GM12878 (cell line): Measurements from ENCODE around the gene FALEC. TPM values are rescaled to one million over a fixed set of nuclear protein-coding genes. Genes with fewer than 3 reads are reported as not detected.

ENCODE experiments used
- ATAC-seq: fragments of 200-7000 bp; cut with Tn5 transposase; 3 replicates; pipeline ENCODE4 v1.9.1; 2020; ENCODE audit warnings: mild to moderate bottlenecking, moderate library complexity
- BruUV-seq: library from RNA; stranded (reverse); fragments of 400-500 nt; replicated peaks from 2 replicates; lab custom pipeline; 2021; lab: Mats Ljungman, UMichigan
- CTCF ChIA-PET: fragments of 300-600 bp; sonication (Branson Sonifier 250); formaldehyde crosslinking; extraction: SDS; loops from one replicate; lab custom pipeline; 2021; ENCODE audit warnings: inconsistent platforms; lab: Yijun Ruan, JAX
- POLR2A ChIA-PET: fragments of 350-600 bp; formaldehyde crosslinking; extraction: SDS; loops from one replicate; lab custom pipeline; 2021; ENCODE audit warnings: inconsistent platforms; lab: Charles Lee
- RAD21 ChIA-PET: fragments of 300-600 bp; sonication (Branson Sonifier 250); formaldehyde crosslinking; loops from one replicate; lab custom pipeline; 2023; ENCODE audit warnings: antibody characterized with exemption; ENCODE audit not compliant: unreplicated experiment; lab: Charles Lee
- SMC1A ChIA-PET: fragments of 300-600 bp; sonication (Branson Sonifier 250); formaldehyde crosslinking; loops from one replicate; lab custom pipeline; 2023; ENCODE audit not compliant: unreplicated experiment, uncharacterized antibody; lab: Charles Lee
- DNase-seq: peaks from one replicate; pipeline ENCODE4 v3.0.0-alpha.2; 2011; ENCODE audit warnings: low read depth, low spot score
- FAIRE-seq: peaks from 3 replicates; lab custom pipeline; 2011; peaks lifted over from hg19 to GRCh38; lab: Jason Lieb, UNC
- H2AFZ ChIP-seq: 2 replicates; pipeline ENCODE4 v1.6.0; 2011; ENCODE audit warnings: low read depth, low read length, control low read depth; ENCODE audit not compliant: control insufficient read depth
- H3K27ac ChIP-seq: 2 replicates; pipeline ENCODE4 v1.5.1; 2011; ENCODE audit warnings: control low read depth; ENCODE audit not compliant: control insufficient read depth, insufficient read depth
- H3K27me3 ChIP-seq, 2 experiments: replicated peaks in 1 of 2; 2 replicates each; pipeline versions ENCODE4 v1.6.0 to v1.6.1; 2011; ENCODE audit warnings: low read length in 1 of 2; ENCODE audit not compliant: control insufficient read depth in 2 of 2, insufficient read depth in 2 of 2
- H3K36me3 ChIP-seq, 2 experiments: 2 replicates each; pipeline ENCODE4 v1.5.1; 2011; ENCODE audit warnings: low read length in 1 of 2; ENCODE audit not compliant: control insufficient read depth in 2 of 2, insufficient read depth in 2 of 2
- H3K4me1 ChIP-seq: 2 replicates; pipeline ENCODE4 v1.6.1; 2011; ENCODE audit warnings: mild to moderate bottlenecking, low read length, moderate library complexity, mixed read lengths; ENCODE audit not compliant: control insufficient read depth, insufficient read depth
- H3K4me2 ChIP-seq: 2 replicates; pipeline ENCODE4 v1.6.0; 2011; ENCODE audit warnings: control low read depth; ENCODE audit not compliant: control insufficient read depth, insufficient read depth
- H3K4me3 ChIP-seq: fragments of 200-600 bp; sonication (generic); 2 replicates; pipeline ENCODE4 v1.5.1; 2016
- H3K79me2 ChIP-seq: 2 replicates; pipeline ENCODE4 v1.6.0; 2011; ENCODE audit warnings: low read length; ENCODE audit not compliant: control insufficient read depth, insufficient read depth
- H3K9ac ChIP-seq: 2 replicates; pipeline ENCODE4 v1.8.0; 2011; ENCODE audit warnings: low read length, control low read depth, mixed read lengths; ENCODE audit not compliant: control insufficient read depth, insufficient read depth
- H3K9me3 ChIP-seq: replicated peaks from 3 replicates; pipeline ENCODE4 v1.5.1; 2011; ENCODE audit warnings: mild to moderate bottlenecking, low read length; ENCODE audit not compliant: control insufficient read depth, insufficient read depth
- H4K20me1 ChIP-seq: 2 replicates; pipeline ENCODE4 v1.6.0; 2011; ENCODE audit not compliant: control insufficient read depth, insufficient read depth
- CEBPB ChIP-seq, 2 experiments: fragments of 150-350 bp in 1 of 2; IDR thresholded peaks; 2 replicates each; pipeline ENCODE4 v1.6.1; 2012 to 2014; ENCODE audit warnings: low read depth in 2 of 2, low read length in 2 of 2, borderline replicate concordance in 1 of 2, inconsistent platforms in 1 of 2
- GATAD2B ChIP-seq: fragments of 450-650 bp; conservative IDR thresholded peaks from 2 replicates; pipeline ENCODE4 v1.6.1; 2017; ENCODE audit warnings: low read depth, mild to moderate bottlenecking, moderate library complexity
- HDGF ChIP-seq: fragments of 450-650 bp; IDR thresholded peaks from 2 replicates; pipeline ENCODE4 v1.6.1; 2016; ENCODE audit warnings: antibody characterized with exemption
- MEF2B ChIP-seq: fragments of 450-650 bp; IDR thresholded peaks from 2 replicates; pipeline ENCODE4 v1.6.1; 2018; ENCODE audit warnings: mild to moderate bottlenecking, moderate library complexity; ENCODE audit not compliant: partially characterized antibody, poor library complexity, severe bottlenecking
- MYC ChIP-seq: IDR thresholded peaks from 2 replicates; pipeline ENCODE4 v1.6.1; 2011; ENCODE audit warnings: mild to moderate bottlenecking, low read length, moderate library complexity, inconsistent platforms; ENCODE audit not compliant: insufficient read depth, insufficient replicate concordance, insufficient read length, severe bottlenecking
- SMAD1 ChIP-seq: fragments of 450-650 bp; IDR thresholded peaks from 2 replicates; pipeline ENCODE4 v1.6.1; 2018; ENCODE audit warnings: mild to moderate bottlenecking, low read depth; ENCODE audit not compliant: partially characterized antibody
- TARDBP ChIP-seq: IDR thresholded peaks from 2 replicates; pipeline ENCODE4 v1.6.1; 2016; ENCODE audit warnings: borderline replicate concordance
- YY1 ChIP-seq: IDR thresholded peaks from 2 replicates; pipeline ENCODE4 v1.6.1; 2011; ENCODE audit warnings: low read depth, mild to moderate bottlenecking, low read length
- ZNF207 ChIP-seq: fragments of 450-650 bp; IDR thresholded peaks from 2 replicates; pipeline ENCODE4 v1.6.1; 2014; ENCODE audit warnings: antibody characterized with exemption, mild to moderate bottlenecking, borderline replicate concordance
- WGBS: methylation state at CpG from one replicate; pipeline ENCODE4 v1.1.6; 2016; ENCODE audit warnings: low lambda C conversion rate; ENCODE audit not compliant: insufficient replicate concordance, insufficient coverage; ENCODE audit errors: missing lambda C conversion rate; 5-methylcytosine and 5-hydroxymethylcytosine counted together
- in situ Hi-C: fragments of 300-500 bp; cut with MboI; formaldehyde crosslinking; loops from 9 replicates; pipeline ENCODE4 v1.14.3; 2018; ENCODE audit warnings: mixed read lengths
- intact Hi-C: fragments of 100-400 bp; cut with micrococcal nuclease; formaldehyde crosslinking; loops from one replicate; pipeline ENCODE4 v1.14.2; 2022; ENCODE audit not compliant: unreplicated experiment
- polyA plus RNA-seq, 11 experiments: library from polyadenylated mRNA; depleted of rRNA in 4 of 11; unstranded in 6 of 11; stranded (reverse) in 5 of 11; fragments of >200 nt; fragmentation: Nextera tagmentation in 4 of 11; fragmentation: Illumina TruSeq in 1 of 11; extraction: Ambion mirVana in 4 of 11; extraction: Trizol in 1 of 11; gene quantifications; 1 replicate in 1 of 11; 2 replicates in 10 of 11; pipeline versions ENCODE4 v1.2.1 to v1.2.3, GENCODE V29; 2011 to 2016; ENCODE audit warnings: inconsistent platforms in 2 of 11, missing spikeins in 2 of 11, low read depth in 1 of 11
- total RNA-seq, 4 experiments: library from RNA; depleted of rRNA in 3 of 4; stranded (reverse); fragments of >200 nt in 3 of 4; fragmentation: Illumina TruSeq in 1 of 4; extraction: Trizol in 1 of 4; gene quantifications; 2 replicates each; pipeline versions ENCODE4 v1.2.1 to v1.2.3, GENCODE V29; 2013 to 2021
- TF ChIP-seq, protein P1 (sequence below): fragments of 450-650 bp; IDR thresholded peaks from 2 replicates; pipeline ENCODE4 v1.6.1; 2017; ENCODE audit warnings: mild to moderate bottlenecking, low read depth, inconsistent platforms; ENCODE audit not compliant: poor library complexity, severe bottlenecking

Gene FALEC
- total and polyA plus RNA-seq, 10 of the 15 experiments (the other 5 are each of a cell fraction or from before 2014, with no cell fraction given) = 0.21 to 0.71 (median 0.32) TPM; not detected in 3

- Histone ChIP-seq H3K27ac (no peak overlapping the region), H3K4me2 (no peak overlapping the region), H3K36me3 (no peaks in the 10 kb centered on the region), H3K9me3 (no peaks in the 10 kb centered on the region), H4K20me1 (no peaks in the 10 kb centered on the region), H3K9ac (no peak overlapping the region), H3K4me1 (no peaks in the 10 kb centered on the region), H3K4me3 (no peak overlapping the region), H3K27me3 (no peaks in the 10 kb centered on the region), H3K79me2 (no peaks in the 10 kb centered on the region), H2AFZ (no peak overlapping the region)
- 49% methylated on average over 3 of the region's 3 CpGs for WGBS
- DNase-seq = no peak
- RAD21 ChIA-PET = no interaction called here
- CTCF ChIA-PET = interaction anchor here (1.6 kb wide), 1 partner anchor 35 kb away, joined by 4 read pairs; no protein-coding TSS in a partner anchor
- TF ChIP-seq CEBPB (IDR thresholded peaks at IDR 0.05; ENCODE audit: borderline replicate concordance in 1 of 2, low read depth in 2 of 2, low read length in 2 of 2) (no peak), GATAD2B (no peak), TARDBP (no peak), HDGF (no peak), ZNF207 (no peak), MEF2B (no peak), YY1 (no peak), MYC (no peak), SMAD1 (no peak)
- TF ChIP-seq, protein P1, sequence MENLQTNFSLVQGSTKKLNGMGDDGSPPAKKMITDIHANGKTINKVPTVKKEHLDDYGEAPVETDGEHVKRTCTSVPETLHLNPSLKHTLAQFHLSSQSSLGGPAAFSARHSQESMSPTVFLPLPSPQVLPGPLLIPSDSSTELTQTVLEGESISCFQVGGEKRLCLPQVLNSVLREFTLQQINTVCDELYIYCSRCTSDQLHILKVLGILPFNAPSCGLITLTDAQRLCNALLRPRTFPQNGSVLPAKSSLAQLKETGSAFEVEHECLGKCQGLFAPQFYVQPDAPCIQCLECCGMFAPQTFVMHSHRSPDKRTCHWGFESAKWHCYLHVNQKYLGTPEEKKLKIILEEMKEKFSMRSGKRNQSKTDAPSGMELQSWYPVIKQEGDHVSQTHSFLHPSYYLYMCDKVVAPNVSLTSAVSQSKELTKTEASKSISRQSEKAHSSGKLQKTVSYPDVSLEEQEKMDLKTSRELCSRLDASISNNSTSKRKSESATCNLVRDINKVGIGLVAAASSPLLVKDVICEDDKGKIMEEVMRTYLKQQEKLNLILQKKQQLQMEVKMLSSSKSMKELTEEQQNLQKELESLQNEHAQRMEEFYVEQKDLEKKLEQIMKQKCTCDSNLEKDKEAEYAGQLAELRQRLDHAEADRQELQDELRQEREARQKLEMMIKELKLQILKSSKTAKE = no peak
- no peak for ATAC-seq
- POLR2A ChIA-PET = no interaction called here
- SMC1A ChIA-PET = interaction anchor here (1.5 kb wide), 1 partner anchor 62 kb away, joined by 3 read pairs; no protein-coding TSS in a partner anchor
- BruUV-seq = no TSS peak
- FAIRE-seq = no peak
- intact Hi-C loops (no loop called here), in situ Hi-C loops (no loop called here)
These were observed 9.8 kb downstream of the FALEC start for GRCh38 chr1:150525348-150525747.
